Measurements from ENCODE around the gene LRRC57. TPM values are rescaled to one million over a fixed set of nuclear protein-coding genes. Genes with fewer than 3 reads are reported as not detected.
A peak's percentile ranks its signal among the peaks of the same experiment; 100 is the strongest.

LRRC57 gene
- total RNA-seq, 4 donors from 2014 or later: 12.1 to 26.6 (median 19.3) TPM

DNA sequence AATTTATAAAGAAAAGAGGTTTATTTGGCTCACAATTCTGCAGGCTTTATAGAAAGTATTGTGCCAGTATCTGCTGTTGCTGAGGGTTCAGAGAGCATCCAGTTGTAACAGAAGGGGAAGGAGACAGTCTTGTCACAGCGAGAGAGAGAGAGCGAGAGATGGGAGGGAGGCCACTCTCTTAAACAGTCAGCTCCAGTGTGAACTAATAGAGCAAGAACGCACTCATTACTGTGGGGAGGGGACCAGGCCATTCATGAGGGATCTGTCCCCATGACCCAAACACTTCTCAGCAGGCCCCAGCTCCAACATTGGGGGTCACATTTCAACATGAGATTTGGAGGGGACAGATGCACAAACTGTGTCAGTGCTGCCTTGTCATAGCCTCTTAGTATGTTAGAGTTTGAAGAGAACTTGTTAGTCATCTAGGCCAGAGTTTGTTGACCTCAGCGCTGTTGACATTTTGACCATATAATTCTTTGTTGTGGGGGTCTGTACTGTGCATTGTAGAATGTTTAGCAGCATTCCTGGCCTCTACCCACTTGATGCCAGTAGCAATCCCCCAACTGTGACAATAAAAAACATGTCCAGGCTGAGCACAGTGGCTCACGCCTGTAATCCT is 42.1 kb upstream of the LRRC57 start:
- no peak for DNase-seq (ENCODE audit: low spot score)
- TF ChIP-seq, protein P1, sequence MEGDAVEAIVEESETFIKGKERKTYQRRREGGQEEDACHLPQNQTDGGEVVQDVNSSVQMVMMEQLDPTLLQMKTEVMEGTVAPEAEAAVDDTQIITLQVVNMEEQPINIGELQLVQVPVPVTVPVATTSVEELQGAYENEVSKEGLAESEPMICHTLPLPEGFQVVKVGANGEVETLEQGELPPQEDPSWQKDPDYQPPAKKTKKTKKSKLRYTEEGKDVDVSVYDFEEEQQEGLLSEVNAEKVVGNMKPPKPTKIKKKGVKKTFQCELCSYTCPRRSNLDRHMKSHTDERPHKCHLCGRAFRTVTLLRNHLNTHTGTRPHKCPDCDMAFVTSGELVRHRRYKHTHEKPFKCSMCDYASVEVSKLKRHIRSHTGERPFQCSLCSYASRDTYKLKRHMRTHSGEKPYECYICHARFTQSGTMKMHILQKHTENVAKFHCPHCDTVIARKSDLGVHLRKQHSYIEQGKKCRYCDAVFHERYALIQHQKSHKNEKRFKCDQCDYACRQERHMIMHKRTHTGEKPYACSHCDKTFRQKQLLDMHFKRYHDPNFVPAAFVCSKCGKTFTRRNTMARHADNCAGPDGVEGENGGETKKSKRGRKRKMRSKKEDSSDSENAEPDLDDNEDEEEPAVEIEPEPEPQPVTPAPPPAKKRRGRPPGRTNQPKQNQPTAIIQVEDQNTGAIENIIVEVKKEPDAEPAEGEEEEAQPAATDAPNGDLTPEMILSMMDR (IDR thresholded peaks at IDR 0.05): no peak
- ATAC-seq (ENCODE audit: low FRiP score): no peak

DNA sequence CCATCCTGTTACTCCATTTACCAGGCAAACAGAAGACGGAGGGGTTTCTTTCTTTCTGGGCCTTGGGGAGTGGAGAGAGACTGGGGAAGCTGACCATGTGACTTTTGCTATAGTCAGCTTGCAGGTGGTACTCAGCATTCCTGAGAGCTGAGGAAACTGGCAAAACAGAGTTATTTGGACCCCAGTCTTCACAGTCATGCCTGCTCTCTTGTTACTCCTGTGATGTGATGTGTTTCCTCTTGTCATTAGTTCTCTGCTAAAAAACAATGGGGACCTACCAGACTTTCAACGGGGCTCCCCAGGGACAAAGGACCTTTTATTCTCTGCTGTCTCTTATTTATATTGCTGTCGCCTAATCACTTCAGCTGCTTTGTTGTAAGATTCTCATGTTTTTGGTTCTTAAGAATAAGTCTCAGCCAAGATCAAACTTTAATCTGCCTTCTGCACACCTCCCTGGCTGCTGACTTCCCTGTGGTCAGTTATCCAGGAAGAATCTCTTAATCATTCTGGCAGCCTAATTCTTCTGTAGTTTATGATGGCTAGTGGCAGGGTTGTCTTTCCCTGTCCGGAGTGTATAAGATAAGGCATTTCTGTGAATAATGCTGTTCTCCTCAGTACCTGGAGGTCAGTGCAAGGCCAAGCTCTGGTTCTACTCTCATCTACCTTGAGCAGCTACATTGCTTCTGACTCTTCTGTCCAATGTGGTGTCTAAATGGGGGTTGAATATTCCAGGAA is 35.6 kb upstream of the LRRC57 start:
- TF ChIP-seq, protein P1 (IDR thresholded peaks at IDR 0.05): no peak
- no peak for ATAC-seq (ENCODE audit: low FRiP score)

DNA sequence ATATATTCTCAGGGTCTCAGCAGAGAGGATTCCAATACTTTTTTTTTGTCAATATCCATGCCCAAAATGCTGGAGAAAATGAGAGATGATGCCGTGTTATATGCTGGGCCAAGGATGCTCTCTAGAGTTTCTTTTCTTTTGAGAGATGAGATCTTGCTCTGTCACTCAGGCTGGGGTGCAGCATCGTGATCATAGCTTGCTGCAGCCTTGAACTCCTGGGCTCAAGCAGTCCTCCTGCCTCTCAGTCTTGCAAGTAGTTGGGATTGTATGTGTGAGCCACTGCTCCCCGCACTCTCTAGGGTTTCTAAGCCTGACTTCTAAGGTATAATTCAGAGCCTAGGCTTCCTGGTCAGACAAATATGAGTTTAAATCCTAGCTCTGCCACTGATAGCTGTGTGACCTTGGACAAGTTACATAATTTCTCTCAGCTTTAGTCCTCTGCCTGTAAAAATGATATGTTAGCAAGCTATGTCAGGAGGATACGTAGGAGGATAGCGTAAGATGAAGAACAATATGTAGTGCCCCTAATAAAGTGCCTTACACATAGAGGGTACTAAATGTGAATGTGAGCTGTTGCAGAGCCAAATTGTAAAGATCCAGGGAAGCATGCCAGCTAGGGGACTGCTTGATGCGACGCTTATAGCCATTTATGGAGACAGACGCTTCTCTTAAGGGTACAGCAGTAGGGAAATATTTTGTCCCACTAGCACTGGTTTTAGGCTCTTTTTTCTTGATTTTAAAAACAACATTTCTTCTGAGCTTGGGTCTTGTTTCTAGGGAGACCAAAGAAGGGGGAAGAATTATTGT is 34.2 kb upstream of the LRRC57 start:
- no peak for ATAC-seq (ENCODE audit: low FRiP score)
- TF ChIP-seq, protein P1 (IDR thresholded peaks at IDR 0.05): no peak
- DNase-seq (ENCODE audit: low spot score): no peak

More for the DNA sequence above, 35.6 kb upstream of the LRRC57 start:
- DNase-seq (ENCODE audit: low spot score): no peak

DNA sequence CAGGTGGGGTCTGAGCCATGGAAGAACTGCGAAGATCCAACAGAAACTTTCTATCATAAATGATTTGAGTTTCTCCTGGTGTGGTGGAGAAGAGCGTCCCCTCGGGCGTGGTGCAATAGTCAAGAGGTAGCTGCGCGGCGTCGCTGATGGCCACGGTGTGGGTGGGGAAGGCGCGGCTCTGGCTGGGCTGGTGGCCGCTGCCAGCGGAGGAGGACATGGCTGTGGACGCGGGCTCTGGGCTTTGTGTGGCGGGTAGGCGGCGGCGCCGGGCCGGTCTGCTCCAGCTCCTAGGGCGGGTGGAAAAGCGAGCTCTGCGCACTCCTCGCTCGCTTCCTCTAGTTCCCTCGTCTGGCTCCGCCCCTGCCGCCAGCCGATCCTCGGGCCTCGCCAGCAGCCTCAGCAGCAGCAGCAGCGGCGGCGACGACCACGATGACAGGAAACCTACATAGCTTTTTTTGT is 32.7 kb upstream of the LRRC57 start:
- TF ChIP-seq, protein P1 (IDR thresholded peaks at IDR 0.05): no peak
- peak; percentile 38 for DNase-seq (ENCODE audit: low spot score)
- ATAC-seq (ENCODE audit: low FRiP score): peak; percentile 93

DNA sequence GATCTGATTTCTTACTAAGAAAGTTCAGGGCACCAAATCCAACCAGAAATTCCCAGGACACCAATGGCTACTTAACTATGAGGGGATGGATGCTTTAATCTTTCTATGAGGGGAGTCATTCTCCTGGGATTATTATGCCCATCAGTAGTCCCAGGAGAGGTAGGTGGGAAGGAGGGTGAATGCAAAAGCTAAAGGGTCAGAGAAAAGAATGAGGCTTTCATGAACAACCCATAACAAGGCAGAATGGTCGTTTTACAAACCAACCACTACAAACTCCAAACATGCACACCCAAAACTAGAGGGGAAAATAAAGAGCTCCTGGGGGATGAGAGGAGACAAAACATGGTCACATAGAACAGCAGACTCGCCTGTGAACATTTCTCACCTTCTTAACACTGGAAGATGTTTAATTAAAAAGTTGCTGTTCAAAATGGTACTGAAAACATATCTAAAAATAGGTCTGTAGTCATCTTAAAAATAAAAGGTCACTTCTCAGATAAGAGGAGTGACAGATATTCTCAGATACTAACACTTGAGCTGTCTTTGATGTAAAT is 30.5 kb upstream of the LRRC57 start:
- no peak for DNase-seq (ENCODE audit: low spot score)
- ATAC-seq (ENCODE audit: low FRiP score): no peak
- TF ChIP-seq, protein P1 (IDR thresholded peaks at IDR 0.05): no peak

DNA sequence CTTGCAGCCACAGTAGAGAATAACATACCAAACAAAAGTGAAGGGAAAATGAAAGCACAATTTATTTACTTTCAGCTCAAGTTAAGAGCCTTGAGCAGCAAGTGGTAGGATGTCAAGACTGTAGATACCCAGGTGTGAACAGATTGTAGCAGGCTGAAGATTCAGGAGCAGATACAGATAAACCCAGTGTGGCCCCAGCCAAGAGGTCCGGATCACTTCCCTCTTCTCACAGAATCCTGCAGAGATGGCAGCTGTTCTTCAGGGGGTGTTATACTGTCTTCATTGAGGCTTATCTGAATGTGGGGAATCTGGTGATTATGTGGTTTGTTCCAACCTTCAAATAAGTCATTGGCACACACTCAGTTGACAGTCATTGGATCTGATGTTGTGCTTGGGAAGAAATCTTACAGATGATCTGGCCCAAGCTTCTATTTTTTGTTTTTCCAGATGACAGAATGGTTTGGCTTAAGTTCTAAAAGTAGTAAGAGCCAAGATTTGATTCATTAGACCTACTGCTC is 29.0 kb upstream of the LRRC57 start:
- ATAC-seq (ENCODE audit: low FRiP score): no peak

More for the DNA sequence above, 29.0 kb upstream of the LRRC57 start:
- DNase-seq (ENCODE audit: low spot score): no peak
- TF ChIP-seq, protein P1 (IDR thresholded peaks at IDR 0.05): no peak

Measured in omental fat pad (tissue), 4 donors.